Stimulated activated CD4-positive, alpha-beta T cell treated with anti-CD3 and anti-CD28 coated beads, Interleukin-1b, Interleukin-23, amount 100 ng/mL, for 48 hours (primary cell): ENCODE data around the gene NUP85.
"Not testable (repeated sequence)": the region's sequence is repeated elsewhere in the genome, so short reads cannot be mapped to it uniquely, and the experiment has no call there.

Experiments
- DNase-seq: peaks from one replicate; pipeline ENCODE4 v3.0.0-alpha.2; 2020

NUP85 gene

DNA sequence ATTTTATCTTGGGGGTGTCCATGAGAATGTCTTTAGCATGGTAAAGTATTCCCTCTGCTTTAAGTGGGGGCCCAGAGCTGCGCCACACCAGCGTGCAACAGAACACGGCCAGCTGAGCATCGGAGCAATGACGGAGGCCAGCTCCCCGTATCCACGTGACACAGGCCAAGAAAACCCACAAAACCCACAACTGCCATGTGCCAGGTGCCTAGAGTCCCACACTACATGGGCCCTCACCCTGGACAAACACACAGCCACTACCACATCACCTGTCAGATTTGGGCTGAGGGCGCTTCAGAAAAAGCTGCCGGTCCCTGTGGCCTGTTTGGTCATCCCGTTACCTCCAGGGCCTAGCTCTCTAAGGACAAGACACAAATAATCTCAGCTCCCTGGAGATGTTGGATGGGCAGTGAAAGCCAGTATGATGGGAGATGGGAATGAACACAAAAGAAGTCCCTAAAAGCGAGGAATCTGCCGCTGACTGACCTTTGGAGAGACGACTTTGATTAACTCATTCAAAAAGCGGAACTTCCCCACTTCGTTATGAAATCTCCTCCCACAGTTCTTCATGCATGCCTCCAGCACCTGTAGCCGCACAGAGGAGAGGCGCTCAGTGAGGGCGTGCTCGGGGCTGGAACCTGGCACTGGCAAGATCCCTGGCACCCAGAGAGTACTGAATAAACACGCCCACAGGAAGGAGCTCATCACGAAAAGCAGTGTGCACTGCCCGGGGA is 38.8 kb downstream of the NUP85 start:
- DNase-seq, result no peak

DNA sequence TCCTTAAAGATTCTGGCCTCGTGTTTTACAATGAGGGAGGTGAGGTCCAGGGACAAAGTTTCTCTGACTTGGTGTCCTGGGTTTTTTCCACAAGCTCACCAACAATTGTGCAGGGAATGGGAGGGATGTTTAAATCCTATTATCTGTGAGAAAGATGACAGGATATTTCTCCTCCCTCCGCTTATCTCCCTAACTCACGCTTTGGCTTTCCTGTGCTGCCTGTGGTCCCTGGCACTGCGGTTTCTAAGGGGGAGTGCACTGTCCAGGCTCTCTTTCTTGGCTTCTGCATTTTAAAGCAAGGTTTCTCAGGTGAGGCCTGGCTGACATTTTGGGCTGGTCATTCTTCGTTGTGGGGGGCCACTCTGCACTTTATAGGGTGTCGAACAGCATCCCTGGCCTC is 39.5 kb downstream of the NUP85 start:
- DNase-seq, result no peak

DNA sequence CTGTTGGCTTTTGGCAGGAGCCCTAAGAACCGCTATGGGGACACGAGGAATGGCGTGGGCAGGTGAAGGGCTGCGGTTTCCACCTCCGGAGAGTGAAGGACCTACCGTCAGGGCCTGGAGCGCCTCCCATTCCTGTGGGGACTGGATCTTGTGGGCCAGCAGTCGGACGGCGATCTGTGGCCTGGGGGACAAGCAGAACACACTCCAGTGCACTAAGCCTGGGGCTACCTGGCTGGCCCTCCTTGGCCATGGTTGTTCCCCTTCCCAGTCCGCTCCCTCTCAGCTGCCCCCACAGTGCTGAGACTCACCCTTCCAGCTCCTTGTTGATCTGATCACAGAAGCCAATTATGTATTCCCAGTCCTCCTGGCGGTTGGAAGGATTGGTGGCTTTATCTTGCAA is 40.9 kb downstream of the NUP85 start:
- no peak for DNase-seq

DNA sequence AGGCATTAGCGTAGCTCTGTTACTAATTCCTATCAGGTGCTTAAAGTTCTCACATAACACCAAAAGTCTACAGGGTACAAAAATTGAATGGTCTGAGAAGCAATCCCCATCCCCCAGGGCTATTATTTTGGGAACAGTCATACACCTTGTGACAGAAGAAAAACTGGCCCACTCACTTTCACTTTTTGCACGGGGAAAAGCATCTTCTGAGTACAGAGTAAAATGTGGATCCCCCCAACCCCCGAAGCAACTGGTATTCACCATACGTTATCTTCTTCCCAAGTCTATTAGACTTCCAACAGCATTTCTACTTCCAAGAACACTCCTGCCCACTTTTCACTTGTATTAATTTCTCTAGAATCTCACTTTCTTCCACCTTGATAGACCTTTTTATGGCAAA is 44.1 kb downstream of the NUP85 start:
- no peak for DNase-seq

DNA sequence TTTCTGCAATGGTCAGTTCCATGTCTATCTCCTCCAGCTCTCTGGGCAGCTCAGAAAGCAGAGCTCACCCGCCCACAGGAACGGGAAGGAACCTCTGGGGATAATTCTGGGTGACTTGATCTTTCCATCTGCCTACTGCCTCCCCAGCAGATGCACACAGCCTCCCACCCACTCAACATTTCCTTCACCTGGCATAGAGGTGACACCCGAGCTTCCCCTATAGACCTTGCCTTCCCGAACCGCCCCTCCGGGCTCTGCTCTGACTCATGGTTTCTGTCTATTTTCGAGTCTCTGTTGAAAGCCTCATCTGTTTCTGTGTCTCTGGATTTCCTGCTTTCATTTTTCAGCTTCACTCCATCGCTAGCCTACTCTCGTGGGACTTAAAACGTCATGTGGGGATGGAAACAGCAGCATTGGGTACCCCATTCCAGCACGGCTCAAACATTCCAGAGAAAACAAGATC is 44.6 kb downstream of the NUP85 start:
- peak; percentile 89 for DNase-seq

DNA sequence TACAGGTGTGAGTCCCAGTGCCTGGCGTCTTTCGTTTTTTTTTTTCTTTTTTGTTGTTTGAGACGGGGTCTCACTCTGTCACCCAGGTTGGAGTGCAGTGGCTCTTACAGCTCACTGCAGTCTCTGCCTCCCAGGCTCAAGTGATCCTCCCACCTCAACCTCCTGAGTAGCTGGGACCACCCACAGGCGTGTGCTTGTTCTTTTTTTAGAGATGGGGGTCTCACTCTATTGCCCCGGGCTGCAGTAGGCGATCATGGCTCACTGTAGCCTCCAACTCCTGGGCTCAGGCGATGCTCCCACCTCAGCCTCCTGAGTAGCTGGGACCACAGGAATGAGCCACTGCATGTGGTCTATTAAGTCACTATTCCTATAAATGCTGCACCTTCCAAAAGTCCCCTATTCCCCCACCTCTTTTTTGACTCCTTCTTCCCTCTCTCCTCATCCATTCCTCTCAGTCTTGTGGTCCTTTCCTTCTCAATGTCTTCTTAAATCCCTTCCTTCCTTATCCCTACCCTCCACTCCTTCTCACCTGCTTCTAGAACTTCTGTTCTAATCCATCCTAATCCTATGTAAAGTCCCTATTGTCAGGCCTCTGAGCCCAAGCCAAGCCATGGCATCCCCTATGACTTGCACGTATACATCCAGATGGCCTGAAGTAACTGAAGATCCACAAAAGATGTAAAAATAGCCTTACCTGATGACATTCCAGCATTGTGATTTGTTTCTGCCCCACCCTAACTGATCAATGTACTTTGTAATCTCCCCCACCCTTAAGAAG is 46.7 kb downstream of the NUP85 start:
- DNase-seq, result no peak

DNA sequence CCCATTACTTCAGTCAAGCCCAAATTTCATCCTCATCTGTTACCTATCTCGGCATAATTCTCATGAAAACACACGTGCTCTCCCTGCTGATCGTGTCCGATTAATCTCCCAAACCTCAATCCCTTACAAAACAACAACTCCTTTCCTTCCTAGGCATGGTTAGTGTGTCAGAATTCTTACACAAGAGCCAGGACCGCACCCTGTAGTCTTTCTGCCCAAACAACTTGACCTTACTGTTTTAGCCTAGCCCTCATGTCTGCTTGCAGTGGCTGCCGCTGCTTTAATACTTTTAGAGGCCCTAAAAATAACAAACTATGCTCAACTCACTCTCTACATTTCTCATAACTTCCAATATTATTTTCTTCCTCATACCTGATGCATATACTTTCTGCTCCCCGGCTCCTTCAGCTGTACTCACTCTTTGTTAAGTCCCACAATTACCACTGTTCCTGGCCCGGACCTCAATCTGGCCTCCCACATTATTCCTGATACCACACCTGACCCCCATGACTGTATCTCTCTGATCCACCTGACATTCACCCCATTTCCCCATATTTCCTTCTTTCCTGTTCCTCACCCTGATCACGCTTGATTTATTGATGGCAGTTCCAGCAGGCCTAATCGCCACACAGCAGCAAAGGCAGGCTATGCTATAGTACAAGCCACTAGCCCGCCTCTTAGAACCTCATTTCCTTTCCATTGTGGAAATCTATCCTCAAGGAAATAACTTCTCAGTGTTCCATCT is 50.6 kb downstream of the NUP85 start:
- not testable (repeated sequence) for DNase-seq

DNA sequence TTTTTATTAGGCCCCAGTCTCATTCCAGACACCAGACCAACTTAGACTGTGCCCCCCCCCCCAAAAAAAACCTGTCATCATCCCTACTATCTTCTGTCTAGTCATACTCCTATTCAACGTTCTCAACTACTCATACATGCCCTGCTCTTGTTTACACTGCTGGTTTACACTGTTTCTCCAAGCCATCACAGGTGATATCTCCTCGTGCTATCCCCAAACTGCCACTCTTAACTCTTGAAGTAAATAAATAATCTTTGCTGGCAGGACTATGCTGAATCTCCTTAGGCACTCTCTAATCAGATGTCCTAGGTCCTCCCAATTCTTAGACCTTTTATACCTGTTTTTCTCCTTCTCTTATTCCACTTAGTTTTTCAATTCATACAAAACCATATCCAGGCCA is 51.7 kb downstream of the NUP85 start:
- DNase-seq, result not testable (repeated sequence)

DNA sequence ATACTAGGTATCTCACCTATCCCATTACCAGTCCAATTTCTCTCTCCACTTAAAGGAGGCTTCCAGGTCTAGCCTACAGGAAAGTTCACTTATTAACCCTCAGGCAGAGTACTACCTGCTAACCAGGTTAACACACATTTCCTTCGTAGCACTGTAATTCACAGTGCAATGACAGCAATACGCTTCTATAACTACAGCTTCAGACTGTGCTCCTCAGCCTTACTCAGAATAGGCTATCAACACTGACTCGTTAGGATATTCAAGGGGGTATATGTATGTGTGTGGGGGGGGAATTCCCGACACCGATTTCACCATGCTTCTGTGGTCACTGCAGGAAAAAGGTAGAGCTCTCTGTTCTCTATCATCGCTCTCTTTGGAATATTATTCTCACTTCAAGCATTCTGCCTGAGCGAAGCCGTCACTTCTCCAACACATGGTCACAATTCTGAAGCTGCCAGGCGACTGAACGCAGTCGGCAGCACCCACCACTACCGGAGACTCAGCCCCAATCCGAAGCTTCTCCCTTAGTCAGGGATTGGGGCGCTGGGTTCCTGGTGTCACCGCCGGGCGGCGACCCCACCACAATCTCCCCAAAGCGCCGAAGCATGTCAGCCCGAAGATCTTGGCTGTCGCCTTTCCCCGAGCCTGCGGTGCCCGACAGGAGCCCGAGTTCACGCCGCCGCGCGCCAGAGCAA is 55.3 kb downstream of the NUP85 start:
- peak; percentile 69 for DNase-seq

DNA sequence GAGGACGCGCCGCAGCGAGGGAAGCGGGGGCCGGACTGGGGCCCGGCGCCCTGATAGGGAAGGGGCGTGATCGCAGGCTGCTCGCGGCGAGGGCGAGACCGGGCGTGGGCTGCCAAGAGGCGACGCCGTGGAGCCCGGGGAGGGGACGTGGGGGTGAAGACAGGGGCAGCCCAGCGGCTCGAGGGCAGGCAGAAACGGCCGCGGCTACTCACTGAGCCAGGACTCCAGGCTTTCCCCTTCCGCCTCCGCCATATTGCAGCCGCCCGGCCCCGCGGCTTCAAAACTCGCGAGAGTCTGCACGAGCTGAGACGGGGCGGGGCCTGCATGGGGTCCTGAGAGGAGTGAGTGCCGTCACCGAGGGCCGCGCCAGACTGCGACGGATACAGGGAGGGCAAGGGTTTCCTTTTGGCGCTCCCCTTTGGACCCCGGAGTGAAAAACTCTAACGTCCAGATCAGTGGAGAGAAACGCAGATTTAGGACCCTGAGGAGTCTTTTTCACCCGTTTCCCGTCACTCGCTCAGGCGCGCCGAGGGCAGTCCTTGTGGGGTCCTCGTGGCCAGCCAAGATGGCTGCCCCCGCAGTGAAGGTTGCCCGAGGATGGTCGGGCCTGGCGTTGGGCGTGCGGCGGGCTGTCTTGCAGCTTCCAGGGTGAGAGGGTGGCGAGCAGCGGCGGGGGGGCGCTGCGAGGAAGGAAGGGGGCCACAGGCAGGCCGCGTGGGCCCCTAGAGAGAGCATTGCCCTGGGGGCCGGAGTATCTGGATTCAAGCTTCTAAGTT is 56.0 kb downstream of the NUP85 start, which contains the start of the genes GGA3 and MRPS7:
GGA3 (minus strand) TSS at position 271 of the 776 bp plus-strand sequence; CDS start at position 252, 19 bp downstream.
MRPS7 (plus strand) TSS at position 544 of the 776 bp plus-strand sequence; CDS start at position 566, 22 bp downstream.
- DNase-seq, result peak; percentile 96

DNA sequence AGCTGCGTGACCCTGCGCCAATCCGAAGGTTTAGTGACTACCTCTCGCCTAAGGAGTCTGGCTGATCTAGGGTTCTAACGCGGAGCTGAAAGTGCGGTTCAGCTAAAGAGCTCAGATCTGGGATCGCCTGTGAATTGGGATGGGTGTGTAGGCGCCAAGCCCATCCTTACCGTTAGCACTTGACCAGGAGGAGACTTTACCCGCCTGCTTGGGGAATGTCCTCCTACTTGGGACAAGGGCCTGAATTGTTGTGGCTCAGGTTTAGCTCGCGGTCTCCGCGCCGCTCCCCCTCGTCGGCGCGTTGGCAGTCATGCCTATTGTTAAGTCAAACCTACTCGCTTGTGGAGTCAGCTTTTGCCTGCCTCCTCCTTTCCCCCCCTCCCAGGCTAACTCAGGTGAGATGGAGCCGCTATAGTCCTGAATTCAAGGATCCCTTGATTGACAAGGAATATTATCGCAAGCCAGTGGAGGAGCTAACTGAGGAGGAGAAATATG is 56.7 kb downstream of the NUP85 start:
- no peak for DNase-seq

DNA sequence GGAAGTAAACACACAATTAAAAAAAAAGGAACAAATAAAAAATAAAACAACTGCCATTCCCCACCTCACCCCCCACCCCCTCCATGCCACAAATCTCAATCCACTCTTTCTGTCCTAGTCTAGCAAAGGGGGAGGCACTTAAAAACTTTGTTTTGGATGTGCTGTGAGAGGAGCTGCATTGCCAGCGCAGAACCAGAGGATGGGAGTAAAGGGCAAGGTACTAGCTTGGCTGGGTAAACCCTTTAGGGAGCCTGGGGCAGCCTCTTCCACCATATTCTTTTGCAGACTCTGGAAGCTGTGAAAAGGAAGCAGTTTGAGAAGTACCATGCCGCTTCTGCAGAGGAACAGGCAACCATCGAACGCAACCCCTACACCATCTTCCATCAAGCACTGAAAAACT is 57.6 kb downstream of the NUP85 start:
- no peak for DNase-seq

DNA sequence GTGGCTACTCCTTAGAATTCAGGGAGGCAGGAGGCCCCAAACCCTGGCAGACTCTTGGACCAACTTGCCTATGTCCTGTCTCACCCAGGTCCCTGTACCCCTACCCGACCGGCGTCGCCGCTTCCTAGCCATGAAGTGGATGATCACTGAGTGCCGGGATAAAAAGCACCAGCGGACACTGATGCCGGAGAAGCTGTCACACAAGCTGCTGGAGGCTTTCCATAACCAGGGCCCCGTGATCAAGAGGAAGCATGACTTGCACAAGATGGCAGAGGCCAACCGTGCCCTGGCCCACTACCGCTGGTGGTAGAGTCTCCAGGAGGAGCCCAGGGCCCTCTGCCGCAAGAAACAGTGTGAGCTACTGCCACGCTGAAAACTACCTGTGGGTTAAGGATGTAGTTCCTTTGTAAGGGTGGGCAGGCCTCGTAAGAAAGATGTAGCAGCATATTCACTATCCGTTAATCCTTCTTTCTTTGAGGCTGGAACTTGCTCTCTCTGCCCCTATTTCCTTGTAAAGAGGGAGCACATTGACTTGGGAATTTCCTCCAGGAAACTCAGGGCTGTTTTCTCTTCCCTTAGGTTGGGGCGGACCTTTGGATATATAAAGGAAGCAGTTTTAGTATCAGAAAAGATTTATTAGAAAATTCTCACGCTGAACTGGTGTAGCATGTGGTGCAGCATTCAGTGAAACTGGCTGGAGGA is 60.3 kb downstream of the NUP85 start:
- DNase-seq, result no peak

DNA sequence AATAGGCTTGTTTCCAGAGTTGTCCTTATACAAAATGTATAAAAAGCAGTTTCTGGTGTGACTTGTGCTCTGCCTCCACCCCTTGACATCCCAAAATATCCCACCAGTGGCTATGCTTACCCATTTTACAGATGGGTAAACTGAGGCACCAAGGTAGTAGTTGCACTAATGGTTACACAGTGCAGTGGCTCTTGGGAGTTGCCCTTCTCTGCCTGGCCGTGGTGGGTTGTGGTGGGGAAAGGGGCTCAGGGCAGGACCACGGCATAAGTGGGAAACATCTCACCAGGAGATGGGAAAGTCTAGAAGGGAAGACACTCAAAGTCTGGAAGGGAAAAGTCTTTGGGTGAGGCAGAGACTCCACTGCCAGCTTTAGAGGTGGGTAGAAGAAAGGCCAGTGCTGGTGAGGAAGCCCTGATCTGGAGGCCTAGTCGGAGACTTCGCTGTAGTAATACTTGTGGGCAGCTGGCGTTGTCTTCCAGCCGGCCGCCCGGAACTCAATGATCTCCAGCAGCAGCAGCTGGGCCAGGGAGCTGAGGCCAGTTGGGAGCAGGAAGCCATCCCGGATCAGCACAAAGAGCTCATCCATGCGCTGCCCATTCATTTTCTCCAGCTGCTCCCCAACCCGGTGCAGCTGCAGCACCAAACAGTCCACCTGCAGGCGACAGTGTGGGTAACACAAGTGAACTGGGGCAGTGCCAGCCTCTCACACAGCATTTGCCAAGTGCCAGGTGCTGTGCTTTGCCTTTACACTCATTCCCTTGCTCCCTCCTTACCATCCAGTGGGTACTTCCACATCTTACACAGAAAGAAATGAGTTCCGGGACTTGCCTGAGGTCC is 61.1 kb downstream of the NUP85 start:
- DNase-seq, result no peak

DNA sequence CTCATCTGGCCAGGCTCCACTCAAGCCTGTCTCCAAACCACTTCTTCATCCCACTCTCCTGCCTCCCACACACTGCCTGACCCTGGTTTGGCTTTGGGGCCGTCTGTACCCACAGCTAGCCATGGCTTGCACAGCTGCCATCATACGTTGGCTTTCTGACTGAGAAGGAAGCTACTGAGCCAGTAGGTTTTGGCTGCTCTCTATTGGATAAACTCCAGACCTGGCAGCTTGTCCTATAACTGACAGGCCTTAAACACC is 61.6 kb downstream of the NUP85 start:
- no peak for DNase-seq

DNA sequence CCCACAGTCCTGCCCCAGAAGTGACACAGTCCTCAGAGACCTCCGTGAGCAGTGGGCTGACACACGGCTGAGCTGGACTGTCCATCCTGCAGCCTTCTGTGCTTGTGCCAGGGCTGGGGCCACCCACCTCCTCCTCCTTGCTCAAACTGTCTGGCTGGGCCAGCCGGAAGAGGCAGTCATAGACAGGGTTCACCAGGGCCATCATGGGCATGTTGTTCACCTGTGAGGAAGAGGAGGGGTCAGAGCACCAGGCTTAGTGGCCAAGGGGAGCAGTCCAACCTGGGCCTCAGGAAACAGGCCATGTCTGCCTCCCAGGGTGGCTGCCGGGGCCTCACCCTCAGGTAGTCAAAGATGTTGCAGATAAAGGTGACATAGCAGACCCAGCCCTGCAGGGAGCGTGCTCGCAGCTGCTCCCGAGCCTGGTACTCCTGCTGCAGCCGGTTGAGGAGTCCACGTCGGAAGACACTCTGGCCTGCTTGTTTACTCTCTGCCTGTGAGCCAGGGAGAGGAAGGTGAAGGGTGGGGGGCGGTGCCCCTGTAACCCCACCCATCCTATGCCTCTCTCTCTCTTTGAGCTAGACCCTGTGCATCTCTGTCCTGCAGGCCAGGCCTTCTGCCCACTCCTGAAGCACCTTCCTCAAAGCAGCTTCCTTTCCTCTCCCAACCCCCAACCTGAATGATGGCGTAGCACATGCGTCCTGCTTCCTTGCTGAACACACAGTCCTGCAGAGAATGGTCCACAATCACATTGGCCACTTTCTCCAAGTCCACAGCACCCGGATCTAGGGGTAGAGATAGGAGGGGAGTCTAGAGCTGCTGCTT is 62.1 kb downstream of the NUP85 start:
- DNase-seq, result no peak

DNA sequence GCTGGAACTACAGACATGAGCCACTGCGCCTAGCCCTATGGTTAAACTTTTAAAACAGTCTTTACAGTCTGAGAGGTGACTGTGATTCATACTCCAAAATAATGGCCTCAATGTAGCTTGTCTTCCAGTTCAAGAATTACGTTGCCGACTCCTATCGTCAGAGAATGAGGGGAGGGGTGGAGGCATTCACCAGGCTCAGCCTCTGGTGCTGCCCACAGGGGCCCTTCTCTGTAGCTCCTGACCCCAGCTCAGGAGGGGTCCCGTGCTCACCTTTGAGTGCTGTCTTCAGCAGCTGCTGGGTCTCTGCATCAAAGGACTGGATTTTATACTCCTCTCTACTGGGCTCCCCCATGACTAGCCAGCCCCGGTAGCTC is 64.4 kb downstream of the NUP85 start:
- DNase-seq, result peak; percentile 11

DNA sequence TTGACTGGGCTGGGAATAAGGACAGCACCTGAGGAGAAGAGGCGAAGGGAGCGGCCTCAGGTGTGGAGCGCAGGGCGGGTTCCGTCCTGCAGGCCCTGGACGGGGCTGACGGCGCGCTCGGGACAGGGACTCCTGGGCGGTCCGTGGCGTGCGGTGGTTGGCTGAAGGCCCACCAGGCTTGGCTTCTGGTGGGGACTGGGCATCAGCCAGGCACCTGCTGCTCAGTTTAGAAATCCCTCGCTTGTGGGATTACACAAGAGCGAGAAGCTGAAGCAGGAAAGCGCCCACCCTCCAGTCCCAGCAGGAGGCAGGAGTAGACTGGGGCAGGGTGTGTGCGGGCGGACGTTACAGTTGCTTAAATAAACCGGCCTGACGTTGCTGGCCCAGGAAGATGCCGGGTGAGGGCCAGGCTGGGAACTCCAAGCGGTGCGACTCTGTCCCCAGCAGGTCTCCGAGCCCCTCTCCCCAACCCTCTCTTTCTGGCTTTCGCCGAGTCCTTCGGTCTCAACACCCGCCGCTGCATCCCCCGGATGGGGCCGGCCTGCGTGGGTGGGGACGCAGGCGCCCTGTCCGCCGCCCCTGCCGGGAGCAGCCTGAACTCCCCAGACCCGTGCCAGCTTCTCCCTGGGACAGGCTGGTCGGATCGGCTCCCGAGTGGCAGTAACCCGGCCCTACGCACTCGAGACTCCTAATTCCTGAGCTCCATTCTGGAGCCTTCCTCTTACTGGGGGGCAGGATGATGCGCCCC is 64.9 kb downstream of the NUP85 start:
- DNase-seq, result peak; percentile 58

DNA sequence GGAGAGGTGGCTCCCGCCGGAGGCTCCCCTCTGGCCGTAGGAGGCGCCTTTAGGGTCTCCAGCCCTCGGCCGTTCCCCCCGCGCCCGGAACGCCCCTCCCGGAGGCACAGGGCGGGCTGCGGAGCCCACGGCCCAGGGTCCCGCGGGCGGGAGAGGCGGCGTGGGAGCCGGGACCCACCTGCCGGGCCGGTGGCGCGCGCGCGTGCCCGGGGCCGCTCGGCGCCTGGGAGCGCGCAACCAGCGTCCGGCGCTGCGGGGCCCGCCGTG is 65.4 kb downstream of the NUP85 start, which contains the start of gene MIF4GD:
MIF4GD (minus strand) TSS at position 266 of the 267 bp plus-strand sequence. CDS start 1,036 bp downstream, outside the sequence.
- DNase-seq, result no peak
